Islet of Langerhans (tissue), 1 donor: Measurements from ENCODE around the gene OTOR.
A peak's percentile ranks its signal among the peaks of the same experiment; 100 is the strongest.

ENCODE experiments used
- FAIRE-seq: peaks from one replicate; lab custom pipeline; 2011; peaks lifted over from hg19 to GRCh38; lab: Jason Lieb, UNC

OTOR gene

GRCh38 chr20:16749573-16749972 lies 1.4 kb downstream of the OTOR start:
- no peak for FAIRE-seq

- no peak for FAIRE-seq
Measured at GRCh38 chr20:16752082-16752481, 3.9 kb downstream of the OTOR start.

- no peak for FAIRE-seq
Measured at GRCh38 chr20:16752901-16753300, 4.7 kb downstream of the OTOR start.

- FAIRE-seq, result no peak
Measured at GRCh38 chr20:16758454-16759180, 10.5 kb downstream of the OTOR start.

GRCh38 chr20:16759181-16759563 lies 11.0 kb downstream of the OTOR start:
- FAIRE-seq, result no peak

GRCh38 chr20:16760431-16761304 lies 12.5 kb downstream of the OTOR start:
- FAIRE-seq, result no peak

- FAIRE-seq, result peak; percentile 95
Measured at GRCh38 chr20:16761305-16761829, 13.2 kb downstream of the OTOR start.

GRCh38 chr20:16764560-16764959 lies 16.4 kb downstream of the OTOR start:
- no peak for FAIRE-seq

GRCh38 chr20:16771213-16771612 lies 23.1 kb downstream of the OTOR start:
- FAIRE-seq, result peak; percentile 73

- FAIRE-seq, result no peak
Measured at GRCh38 chr20:16775961-16776360, 27.8 kb downstream of the OTOR start.

GRCh38 chr20:16777126-16777525 lies 29.0 kb downstream of the OTOR start:
- FAIRE-seq, result no peak

GRCh38 chr20:16778159-16778558 lies 30.0 kb downstream of the OTOR start:
- no peak for FAIRE-seq

- FAIRE-seq, result no peak
Measured at GRCh38 chr20:16781496-16781895, 33.3 kb downstream of the OTOR start.

- no peak for FAIRE-seq
Measured at GRCh38 chr20:16785226-16785625, 37.1 kb downstream of the OTOR start.
